ENCODE measurements around the gene DTNA. TPM values are rescaled to one million over a fixed set of nuclear protein-coding genes. Genes with fewer than 3 reads are reported as not detected.

The DTNA gene
- total RNA-seq, 4 donors from 2014 or later = 81.0 to 236 (median 119) TPM

DNA sequence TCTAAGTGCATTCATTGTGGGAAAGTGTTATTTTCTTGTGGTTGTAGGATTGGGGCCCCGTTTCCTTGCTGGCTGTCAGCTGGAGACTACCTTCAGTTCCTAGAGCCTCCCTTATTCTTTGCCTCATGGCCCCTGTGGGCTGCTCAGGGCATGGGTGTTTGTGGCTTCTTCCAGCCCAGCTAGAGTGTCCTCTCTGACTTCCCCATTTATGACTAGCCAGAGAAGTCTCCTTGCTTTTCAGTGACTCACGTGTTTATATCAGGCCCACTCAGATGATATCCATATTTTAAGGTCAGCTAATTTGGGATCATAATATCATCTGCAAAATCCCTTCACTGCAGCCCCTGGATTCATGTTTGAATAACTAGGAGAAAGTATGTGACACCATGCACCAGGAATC lies 62.8 kb downstream of the DTNA start:
- H3K4me3 ChIP-seq (replicated peaks in 1 of 3) = no peak overlapping the region
- H3K27me3 ChIP-seq = no peaks in the 10 kb centered on the region
- peak overlapping the region; percentile 48 to 63 (median 61) for H3K27ac ChIP-seq
- no peaks in the 10 kb centered on the region for H3K36me3 ChIP-seq
- H3K4me1 ChIP-seq = peaks cover 18 to 33% of the 10 kb centered on the region in 2 donors
- TF ChIP-seq, protein P1, sequence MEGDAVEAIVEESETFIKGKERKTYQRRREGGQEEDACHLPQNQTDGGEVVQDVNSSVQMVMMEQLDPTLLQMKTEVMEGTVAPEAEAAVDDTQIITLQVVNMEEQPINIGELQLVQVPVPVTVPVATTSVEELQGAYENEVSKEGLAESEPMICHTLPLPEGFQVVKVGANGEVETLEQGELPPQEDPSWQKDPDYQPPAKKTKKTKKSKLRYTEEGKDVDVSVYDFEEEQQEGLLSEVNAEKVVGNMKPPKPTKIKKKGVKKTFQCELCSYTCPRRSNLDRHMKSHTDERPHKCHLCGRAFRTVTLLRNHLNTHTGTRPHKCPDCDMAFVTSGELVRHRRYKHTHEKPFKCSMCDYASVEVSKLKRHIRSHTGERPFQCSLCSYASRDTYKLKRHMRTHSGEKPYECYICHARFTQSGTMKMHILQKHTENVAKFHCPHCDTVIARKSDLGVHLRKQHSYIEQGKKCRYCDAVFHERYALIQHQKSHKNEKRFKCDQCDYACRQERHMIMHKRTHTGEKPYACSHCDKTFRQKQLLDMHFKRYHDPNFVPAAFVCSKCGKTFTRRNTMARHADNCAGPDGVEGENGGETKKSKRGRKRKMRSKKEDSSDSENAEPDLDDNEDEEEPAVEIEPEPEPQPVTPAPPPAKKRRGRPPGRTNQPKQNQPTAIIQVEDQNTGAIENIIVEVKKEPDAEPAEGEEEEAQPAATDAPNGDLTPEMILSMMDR (IDR thresholded peaks at IDR 0.05) = no peak
- no peak for TF ChIP-seq POLR2A (IDR thresholded peaks at IDR 0.05)
- no peaks in the 10 kb centered on the region for H3K9me3 ChIP-seq
- DNase-seq = no peak
- WGBS, 2 donors = 74 to 83% methylated on average over 2 of the region's 2 CpGs
- intact Hi-C loops (cut with DNase I) = no loop called here

DNA sequence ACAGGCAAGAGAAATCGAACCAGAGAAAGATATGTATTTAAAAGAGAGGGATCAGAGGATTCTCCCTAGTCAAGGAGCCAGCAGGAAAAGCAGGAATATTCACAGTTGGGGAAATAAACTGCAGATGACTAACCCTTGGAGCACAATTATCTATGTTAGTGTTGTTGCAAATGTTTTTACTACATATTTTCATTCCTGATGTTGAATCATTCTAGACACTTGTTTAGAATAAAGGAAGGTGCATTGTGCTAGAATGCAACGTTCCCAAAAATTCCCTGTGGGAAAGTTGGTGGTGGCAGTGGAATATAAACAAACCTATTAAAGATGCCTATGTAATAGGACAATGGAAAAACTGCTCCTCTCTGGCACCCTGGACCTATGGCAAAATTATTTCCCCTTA lies 63.3 kb downstream of the DTNA start:
- WGBS, 2 donors = 36 to 43% methylated on average over 2 of the region's 2 CpGs

DNA sequence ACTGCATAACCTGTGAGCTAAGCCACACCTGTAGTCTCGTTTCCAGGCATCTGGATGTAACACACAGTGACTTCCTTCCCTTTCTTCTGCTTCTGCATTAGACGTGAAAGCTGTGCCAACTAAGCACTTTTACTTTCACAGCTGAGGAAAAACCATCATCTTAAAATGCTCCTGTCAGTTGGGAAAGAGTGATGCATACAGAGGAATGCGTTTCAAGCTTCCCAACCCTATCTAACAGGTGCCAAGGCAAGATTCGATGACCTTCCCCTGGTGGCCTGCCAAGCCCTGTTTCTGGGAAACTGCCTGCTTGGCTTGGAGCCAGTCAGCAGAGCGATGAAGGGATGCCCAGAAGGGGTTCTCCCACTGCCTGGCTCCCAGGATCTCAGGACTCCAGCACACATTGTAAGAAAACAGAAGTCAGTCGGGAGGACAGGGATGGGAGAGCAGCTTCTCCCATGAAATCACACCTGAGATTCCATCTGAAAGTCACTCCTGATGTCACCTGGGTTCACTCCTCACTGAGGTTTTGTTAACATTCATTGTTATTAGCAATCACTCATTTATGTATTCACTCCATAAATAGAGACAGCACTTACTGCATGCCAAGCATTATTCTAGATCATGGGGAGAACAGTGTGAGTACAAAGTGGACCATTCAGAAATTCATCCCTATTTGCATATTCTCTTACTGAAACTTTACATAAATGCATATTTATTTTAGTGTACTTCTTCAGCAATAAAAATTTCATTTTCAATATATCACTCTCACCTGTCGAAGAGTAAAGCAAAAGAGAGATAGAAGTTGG lies 64.1 kb downstream of the DTNA start:
- peak; percentile 95 for DNase-seq
- TF ChIP-seq POLR2A (IDR thresholded peaks at IDR 0.05) = no peak
- TF ChIP-seq, protein P1 (IDR thresholded peaks at IDR 0.05) = no peak
- no peaks in the 10 kb centered on the region for H3K27me3 ChIP-seq
- H3K36me3 ChIP-seq = no peaks in the 10 kb centered on the region
- WGBS, 2 donors = 14 to 22% methylated on average over 7 of the region's 7 CpGs
- H3K4me1 ChIP-seq = peaks cover 18 to 33% of the 10 kb centered on the region in 2 donors
- no peak overlapping the region for H3K4me3 ChIP-seq (replicated peaks in 1 of 3)
- H3K27ac ChIP-seq = peak overlapping the region; percentile 48 to 63 (median 61)
- intact Hi-C loops (cut with DNase I) = no loop called here
- no peaks in the 10 kb centered on the region for H3K9me3 ChIP-seq

More for the DNA sequence above, 63.3 kb downstream of the DTNA start:
- Histone ChIP-seq H3K36me3 (no peaks in the 10 kb centered on the region), H3K27ac (peak overlapping the region; percentile 48 to 63 (median 61)), H3K4me1 (peaks cover 18 to 33% of the 10 kb centered on the region in 2 donors), H3K27me3 (no peaks in the 10 kb centered on the region), H3K4me3 (replicated peaks in 1 of 3) (no peak overlapping the region), H3K9me3 (no peaks in the 10 kb centered on the region)
- intact Hi-C loops (cut with DNase I) = no loop called here
- DNase-seq = no peak
- TF ChIP-seq POLR2A (IDR thresholded peaks at IDR 0.05) = no peak
- TF ChIP-seq, protein P1 (IDR thresholded peaks at IDR 0.05) = no peak

DNA sequence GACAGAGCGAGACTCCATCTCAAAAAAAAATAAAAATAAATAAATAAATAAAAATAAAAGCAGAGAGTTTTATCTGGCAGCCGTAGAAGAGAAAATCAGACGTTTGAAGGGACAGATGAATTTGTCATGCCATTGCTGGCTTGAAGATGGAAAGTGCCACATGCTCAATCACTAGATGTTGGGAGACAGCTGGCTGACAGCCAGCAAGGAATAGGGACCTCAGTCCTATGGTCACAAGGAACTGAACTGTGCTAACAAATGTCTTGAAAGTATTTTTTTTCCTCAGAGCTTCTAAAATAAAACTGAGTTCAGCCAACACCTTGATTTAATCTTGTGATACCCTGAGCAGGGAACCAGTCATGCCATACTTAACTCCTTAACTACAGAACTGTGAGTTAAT lies 65.4 kb downstream of the DTNA start:
- Histone ChIP-seq H3K36me3 (no peaks in the 10 kb centered on the region), H3K4me1 (peaks cover 18 to 33% of the 10 kb centered on the region in 2 donors), H3K9me3 (no peaks in the 10 kb centered on the region), H3K27me3 (no peaks in the 10 kb centered on the region), H3K4me3 (replicated peaks in 1 of 3) (no peak overlapping the region), H3K27ac (peak overlapping the region; percentile 28 to 46 (median 34))
- WGBS, 2 donors = 35 to 41% methylated on average over 3 of the region's 3 CpGs
- peak; percentile 63 to 67 for DNase-seq
- intact Hi-C loops (cut with DNase I) = no loop called here
- TF ChIP-seq POLR2A (IDR thresholded peaks at IDR 0.05) = no peak
- TF ChIP-seq, protein P1 (IDR thresholded peaks at IDR 0.05) = no peak

DNA sequence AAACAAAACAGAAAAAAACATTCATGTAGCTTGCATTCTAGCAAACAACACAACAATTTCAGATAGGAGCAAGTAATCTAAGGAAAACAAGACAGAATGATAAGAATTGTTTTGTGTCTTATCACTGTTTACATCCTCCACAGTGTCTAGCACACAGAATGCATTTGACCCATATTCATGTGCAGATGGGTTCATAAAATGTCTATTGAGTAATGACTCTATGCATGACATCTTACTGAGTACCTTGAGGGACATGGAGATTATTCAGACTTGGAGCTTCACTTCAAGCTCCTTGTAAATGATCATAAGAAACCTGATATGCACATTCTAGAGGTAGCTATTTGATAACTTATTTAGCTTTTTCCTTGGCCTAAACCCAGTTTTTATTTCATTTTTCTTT lies 69.0 kb downstream of the DTNA start:
- Histone ChIP-seq H3K36me3 (no peaks in the 10 kb centered on the region), H3K27ac (no peak overlapping the region), H3K4me3 (replicated peaks in 1 of 3) (no peak overlapping the region), H3K4me1 (peaks cover 6 to 16% of the 10 kb centered on the region in 2 donors), H3K9me3 (no peaks in the 10 kb centered on the region), H3K27me3 (no peaks in the 10 kb centered on the region)
- no peak for DNase-seq
- intact Hi-C loops (cut with DNase I) = no loop called here
- TF ChIP-seq, protein P1 (IDR thresholded peaks at IDR 0.05) = no peak
- no peak for TF ChIP-seq POLR2A (IDR thresholded peaks at IDR 0.05)

All from thyroid gland (tissue), 4 donors.